AG08396 (cell line): ENCODE measurements around the gene EFCAB10.
"Not testable (repeated sequence)": the region's sequence is repeated elsewhere in the genome, so short reads cannot be mapped to it uniquely, and the experiment has no call there.

Experiments used
- DNase-seq: peaks from one replicate; pipeline ENCODE4 v3.0.0; 2012; ENCODE audit warnings: low spot score, mixed read lengths

EFCAB10 gene

DNA sequence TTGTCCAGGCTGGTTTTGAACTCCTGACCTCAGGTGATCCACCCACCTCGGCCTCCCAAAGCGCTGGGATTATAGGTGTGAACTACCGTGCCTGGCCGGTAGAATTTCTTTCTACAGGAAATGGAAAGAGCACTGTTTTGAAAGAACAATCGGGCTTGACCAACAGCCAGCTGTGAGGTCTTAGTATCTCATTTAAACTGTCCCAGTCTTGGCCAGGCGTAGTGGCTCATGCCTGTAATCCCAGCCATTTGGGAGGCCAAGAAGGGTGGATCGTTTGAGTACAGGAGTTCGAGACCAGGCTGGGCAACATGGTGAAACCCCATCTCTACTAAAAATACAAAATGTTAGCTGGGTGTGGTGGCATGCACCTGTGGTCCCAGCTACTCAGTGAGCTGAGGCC is 17.8 kb upstream of the EFCAB10 start:
- not testable (repeated sequence) for DNase-seq

DNA sequence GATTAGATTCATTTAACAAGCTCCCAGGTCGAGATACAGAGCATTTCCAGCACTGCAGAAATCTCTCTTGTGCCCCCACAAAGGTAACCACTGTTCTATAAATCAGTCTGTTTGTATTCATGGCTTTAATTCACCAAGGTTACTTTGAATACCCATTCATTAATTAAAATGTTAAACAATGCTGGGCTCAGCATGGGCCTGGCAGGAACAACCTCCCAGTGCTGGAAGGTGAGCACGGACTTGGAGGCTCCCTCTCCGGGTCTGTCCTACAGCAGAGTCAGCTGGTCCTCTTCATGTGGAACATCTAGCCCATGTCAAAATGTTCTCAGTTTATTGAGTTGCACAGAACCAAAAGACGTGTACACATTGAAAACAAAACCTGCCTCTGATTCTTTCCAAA is 15.6 kb upstream of the EFCAB10 start:
- DNase-seq, result no peak

DNA sequence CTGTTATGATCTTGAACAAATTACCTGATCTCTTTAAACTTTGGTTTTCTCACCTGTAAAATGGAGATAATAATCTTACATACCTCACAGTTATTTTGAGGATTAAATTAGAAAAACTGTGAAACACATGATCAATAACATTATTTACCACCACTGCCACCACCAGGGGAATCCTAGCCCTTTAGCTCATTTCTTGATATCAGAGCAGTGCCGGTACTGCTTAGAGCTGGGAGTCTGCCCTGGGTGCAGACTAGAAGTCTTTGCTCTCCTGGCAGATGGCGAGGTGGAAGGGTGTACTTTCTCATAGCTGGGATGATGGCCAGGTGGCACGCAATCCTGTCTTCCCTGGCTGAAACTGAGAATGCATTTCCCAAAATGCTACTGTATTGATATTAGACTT is 12.7 kb upstream of the EFCAB10 start:
- DNase-seq, result no peak

DNA sequence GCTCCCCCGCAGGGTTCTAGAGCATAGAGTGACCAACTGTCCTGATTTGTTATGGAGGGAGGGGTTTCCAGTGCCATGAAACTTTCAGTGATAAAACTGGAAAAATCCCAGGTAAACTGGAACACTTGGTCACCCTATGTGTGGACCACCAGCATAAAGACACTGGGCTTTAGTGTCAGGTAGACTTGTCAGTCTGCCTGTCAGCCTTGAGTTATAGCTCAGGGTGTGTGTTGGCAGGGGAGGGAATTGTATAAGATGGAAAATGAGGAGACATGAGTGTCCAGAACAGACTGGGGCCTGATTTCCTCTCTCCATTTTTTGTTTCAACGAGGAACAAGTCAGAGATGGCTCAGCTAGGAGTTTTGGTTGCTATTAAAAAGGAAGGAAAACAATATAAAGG is 10.2 kb upstream of the EFCAB10 start:
- no peak for DNase-seq

DNA sequence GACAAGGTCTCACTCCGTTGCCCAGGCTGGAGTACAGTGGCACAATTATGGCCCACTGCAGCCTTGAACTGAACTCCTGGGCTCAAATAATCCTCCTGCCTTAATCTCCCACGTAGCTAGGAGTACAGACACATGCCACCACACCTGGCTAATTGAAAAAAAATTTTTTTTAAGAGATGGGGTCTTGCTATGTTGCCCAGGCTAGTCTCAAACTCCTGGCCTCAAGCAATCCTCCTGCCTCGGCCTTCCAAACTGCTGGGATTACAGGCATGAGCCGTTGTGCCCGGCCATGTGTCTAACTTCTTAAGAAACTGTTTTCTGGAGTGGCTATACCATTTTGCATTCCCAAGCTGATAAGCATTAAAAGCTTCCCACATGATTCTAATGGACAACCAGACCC is 9.5 kb upstream of the EFCAB10 start:
- DNase-seq, result no peak

DNA sequence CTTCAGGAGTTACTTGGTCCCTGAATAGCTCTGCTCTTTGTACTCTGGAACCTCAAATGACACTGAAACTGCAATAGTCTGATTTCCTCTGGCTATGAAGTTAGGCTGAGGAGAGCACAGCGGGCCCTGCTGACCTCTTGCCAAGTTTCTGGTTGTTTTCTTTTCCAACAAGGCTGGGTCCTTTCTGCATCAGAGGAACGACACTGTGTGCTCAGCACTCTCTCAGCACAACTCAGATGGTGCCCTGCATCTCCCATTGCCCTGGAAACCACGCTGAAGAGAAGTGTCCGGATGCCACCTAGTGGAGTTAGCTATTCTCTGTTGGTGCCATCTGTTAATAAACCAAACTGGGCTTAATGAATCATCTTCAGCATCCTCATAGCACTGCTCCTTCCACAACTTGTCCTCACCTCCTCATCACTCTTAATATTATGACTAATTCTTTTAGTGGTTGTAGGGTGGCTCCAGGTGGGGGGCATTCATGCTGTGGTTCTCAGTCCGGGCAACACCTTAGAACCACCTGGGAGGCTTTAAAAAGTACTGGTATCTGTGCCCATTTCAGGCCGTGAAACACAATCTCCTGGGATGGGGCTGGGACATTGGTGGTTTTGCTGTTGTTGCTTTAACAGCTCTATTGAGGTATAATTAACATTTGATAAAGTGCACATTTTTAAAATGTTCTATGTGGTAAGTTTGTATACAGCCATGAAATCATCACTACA is 8.2 kb upstream of the EFCAB10 start:
- DNase-seq, result peak; percentile 87

DNA sequence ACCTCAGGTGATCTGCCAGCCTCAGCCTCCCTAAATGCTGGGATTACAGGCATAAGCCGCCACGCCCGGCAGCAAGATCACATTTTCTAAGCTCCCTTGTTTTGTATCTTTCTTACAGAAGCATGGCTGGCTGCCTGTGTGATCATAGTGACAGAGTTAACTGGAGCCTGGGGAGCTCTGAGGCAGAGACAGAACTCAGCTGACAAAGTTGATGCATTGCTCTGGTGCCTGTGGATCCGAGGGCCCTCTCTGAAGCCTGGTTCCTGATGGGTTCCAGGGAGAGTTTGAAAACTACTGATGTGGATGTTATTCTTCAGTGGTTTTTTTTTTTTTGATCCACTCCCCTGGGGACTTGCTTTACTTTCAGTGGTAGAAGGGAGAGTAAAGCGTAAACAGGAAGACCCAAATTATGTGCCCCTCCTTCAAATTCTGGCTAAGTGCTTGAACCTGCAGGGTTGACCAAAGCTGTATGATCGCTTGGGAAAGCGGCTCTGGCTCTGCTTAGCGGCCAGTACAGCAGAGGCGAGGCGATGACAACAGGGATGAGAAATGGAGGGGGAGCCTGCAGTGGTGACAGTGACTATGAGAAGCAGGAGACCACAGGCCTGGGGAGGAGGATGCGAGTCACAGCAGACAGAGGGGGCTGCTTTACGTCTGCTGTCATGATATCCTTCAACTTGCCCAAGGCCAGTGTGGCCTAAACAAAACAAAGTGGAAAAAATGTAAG is 6.8 kb upstream of the EFCAB10 start:
- no peak for DNase-seq

DNA sequence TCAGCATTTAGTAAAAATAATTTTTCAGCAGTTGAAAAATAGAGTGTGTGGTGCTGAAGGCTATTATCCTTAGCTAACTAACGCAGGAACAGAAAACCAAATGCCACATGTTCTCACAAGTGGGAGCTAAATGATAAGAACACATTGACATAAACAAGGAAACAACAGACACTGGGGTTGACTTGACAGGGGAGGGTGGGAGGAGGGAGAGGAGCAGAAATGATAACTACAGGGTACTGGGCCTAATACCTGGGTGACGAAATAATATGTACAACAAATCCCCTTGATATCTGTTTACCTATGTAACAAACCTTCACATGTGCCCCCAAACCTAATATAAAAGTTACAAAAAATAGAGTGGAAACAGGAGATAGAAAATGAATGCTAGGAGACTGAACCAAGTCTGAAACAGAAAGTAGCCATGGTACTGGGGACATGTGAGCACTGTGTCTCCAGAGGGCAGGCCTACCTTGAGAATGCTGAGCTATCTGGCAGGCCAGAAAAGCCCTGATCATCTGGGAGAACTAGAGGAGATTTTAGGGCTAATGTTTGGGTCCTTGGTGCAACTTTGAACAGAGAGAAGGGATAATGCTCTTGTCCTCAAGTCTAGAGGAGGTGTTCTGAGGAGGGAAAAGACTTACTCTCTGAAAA is 4.7 kb upstream of the EFCAB10 start:
- no peak for DNase-seq

DNA sequence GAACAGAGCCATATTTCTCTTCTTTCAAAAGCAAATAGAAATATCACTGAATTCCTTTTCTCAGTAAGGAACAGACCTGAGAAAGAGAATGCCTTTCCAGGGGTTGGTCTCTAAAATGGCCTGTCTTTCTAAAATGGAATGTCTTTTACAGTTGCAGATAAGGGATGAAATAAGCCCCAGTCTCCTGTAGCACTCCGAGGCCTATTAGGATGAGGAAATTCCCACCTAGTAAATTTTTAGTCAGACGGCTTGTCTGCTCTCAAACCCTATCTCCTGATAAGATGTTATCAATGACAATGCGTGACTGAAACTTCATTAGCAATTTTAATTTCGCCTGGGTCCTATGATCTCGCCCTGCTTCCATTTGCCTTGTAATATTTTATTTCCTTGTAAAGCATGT is 2.9 kb upstream of the EFCAB10 start:
- DNase-seq, result no peak

DNA sequence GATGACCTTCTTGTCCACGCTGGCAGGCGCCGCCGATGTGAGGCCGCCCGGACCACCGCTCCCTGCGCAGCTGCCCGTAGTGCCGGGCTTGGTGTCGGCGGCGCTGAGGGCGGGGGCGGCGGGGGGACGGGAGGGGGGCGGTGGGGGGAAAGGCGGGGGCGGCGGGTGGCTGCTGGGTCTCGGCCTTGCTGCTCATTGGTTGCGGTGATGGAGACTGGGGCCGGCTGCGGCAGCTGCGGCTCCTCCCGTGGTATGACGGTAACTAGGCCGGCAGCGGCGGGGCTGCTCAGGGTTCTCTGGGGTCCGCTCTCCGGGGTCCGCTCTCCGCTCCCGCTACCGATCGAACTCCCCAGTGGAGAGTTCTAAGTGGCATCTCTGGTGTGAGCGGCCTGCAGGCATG is 1.8 kb upstream of the EFCAB10 start:
- no peak for DNase-seq

DNA sequence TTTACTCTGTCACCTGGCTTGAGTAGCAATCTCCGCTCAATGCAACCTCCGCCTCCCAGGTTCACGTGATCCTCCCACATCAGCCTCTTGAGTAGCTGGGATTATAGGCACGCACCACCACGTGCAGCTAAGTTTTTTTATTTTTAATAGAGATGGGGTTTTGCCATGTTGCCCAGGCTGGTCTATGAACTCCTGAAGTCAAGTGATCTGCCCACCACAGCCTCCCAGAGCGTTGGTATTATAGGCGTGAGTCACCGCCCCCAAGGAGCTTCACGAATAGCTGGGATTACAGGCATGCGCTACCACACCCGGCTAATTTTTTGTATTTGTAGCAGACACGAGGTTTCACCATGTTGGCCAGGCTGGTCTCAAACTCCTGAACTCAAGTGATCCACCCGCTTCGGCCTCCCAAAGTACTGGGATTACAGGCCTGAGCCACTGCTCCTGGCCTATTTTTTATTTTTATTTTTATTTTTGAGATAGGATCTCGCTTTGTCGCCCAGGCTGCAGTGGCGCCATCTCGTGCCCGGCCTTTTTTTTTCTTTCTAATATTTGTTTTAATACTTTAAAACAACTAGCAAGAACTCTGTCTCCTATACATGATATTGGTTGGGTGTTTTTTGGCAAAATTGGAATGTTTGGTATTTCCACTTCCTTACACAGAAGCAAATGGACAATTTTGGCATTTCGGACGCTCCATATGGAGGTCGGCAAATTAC is 1.1 kb downstream of the EFCAB10 start:
- no peak for DNase-seq

DNA sequence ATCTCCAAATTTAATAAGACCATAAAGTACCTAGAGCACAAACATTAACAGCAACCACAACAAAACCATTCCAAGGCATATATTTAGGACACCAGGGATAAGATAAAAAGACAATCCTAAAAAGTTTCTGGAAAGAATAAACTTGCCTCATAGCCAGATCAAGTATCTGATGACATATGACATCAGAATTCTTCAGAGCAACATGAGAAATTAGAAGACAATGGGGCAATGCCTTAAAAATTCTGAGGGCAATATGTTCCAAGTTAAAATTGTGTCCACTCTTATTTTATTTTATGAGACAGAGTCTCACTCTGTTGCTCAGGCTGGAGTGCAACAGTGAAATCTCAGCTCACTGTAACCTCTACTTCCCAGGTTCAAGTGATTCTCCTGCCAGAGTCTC is 2.8 kb downstream of the EFCAB10 start:
- no peak for DNase-seq

DNA sequence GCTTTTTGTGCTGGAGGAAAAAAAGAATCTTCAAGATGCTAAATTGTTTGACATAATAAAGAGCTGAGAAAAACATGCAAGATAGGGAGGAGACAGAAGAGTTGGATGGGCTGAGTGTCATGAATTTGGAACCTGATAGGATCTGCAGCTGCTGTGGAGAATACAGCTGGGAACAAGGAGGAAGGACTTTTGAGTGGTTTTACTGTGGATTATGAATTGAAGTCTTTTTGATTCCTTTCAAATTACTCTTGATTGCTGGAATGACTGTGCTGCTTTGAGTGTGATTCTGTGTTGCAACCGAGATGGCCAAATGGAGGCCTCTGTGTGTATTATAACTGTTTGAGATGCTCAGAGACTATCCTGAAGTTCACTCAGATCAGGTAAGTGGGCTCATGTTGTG is 4.0 kb downstream of the EFCAB10 start:
- no peak for DNase-seq

DNA sequence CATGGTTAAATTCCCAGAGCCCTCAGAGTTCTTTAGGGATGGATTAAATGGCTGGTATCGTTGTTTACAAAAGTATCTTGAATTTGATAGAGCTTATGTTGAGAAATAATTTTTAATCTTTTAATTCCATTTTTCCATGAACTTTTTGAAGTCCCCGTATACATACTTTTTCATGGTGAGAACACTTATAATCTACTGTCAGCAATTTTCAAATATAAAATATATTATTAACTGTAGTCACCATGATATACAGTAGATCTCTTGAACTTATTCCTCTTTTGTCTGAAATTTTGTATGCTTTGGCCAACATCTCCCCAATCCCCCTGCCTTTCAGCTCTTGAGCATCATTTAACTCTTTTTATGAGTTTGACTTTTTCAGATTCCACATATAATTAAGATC is 9.4 kb downstream of the EFCAB10 start:
- no peak for DNase-seq

DNA sequence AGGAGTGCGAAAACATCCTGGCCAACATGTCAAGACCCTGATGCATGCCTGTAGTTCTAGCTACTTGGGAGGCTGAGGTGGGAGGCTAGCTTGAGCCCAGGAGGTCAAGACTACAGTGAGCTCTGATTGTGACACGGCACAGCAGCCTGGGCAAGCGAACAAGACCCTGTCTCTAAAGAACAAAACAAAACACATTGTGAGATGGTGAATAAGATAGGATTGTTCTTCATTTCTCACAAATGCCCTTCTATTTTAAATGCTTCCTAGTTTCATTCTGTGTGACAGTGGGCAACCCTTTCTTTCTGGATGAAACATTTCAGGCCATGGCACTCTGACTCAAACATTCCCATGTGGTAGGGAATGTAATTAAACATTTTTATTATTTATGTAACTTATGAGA is 13.5 kb downstream of the EFCAB10 start:
- no peak for DNase-seq

DNA sequence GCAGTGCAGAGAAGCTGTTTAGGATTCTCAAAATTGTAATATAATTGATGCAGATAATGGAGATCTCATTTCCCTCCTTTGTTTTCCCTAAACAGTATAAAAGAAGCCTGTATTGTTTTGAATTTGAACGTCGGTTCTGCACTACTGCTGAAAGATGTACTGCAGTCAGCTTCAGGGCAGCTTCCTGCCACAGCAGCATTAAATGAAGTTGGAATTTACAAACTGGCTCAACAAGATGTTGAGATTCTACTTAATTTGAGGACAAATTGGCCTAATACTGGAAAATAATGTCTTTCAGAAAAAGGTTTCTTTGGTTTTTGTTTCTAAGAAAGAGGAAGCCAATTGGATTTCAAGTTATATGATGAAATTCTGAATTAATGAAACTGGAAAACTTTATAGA is 14.3 kb downstream of the EFCAB10 start:
- DNase-seq, result no peak

DNA sequence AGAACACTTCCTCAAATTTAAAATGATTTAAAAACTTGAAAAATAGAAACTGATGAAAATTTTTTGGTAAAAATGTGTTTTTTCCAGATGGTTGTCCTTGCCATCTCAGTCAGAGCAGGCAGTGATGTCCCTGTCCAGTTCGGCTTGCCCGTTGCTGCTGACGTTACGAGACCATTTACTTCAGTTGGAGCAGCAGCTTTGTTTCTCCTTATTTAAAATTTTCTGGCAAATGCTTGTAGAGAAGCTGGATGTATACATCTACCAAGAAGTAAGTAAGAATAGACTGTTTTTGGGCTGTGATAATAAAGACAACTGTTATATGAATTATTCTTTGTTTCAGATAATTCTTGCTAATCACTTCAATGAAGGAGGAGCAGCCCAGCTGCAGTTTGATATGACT is 16.1 kb downstream of the EFCAB10 start:
- no peak for DNase-seq

DNA sequence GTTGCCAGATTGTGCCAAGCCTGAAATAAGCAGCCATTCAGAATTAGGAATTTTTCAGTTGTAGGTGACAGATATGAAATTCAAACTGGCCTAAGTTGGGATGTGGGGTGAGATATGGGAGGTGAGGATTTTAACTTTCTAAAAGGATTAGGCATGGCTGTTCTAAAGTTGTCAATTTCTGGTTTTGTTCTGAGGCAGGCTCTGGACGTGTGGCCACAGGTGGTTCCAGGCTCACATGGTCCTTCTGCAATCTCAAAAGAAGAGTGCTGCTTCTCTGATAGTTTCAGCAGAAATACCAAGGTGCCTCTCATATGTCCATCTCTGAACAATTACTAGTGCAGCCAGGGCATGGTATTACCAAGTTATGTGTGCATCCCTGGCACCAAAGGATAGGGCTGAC is 21.4 kb downstream of the EFCAB10 start:
- no peak for DNase-seq

DNA sequence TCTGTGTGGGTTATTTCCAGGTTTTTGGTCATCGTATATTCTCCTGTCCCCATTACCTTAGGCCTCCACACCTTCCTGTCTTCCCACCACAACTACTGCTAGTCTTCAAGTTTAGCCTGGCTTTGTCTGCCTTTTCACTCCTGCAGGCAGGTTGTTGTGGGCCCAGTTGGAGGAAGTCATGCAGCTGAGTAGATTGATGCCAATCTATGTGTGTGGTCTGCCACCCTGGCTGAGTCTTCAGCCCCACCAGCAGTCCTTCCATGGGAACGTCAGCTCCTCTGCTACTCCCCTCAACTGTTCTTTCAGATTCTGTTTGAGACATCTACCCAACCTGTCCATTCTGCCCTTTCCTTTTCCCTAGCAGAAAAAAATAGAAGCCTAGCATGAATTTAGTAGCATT is 43.0 kb downstream of the EFCAB10 start:
- no peak for DNase-seq

DNA sequence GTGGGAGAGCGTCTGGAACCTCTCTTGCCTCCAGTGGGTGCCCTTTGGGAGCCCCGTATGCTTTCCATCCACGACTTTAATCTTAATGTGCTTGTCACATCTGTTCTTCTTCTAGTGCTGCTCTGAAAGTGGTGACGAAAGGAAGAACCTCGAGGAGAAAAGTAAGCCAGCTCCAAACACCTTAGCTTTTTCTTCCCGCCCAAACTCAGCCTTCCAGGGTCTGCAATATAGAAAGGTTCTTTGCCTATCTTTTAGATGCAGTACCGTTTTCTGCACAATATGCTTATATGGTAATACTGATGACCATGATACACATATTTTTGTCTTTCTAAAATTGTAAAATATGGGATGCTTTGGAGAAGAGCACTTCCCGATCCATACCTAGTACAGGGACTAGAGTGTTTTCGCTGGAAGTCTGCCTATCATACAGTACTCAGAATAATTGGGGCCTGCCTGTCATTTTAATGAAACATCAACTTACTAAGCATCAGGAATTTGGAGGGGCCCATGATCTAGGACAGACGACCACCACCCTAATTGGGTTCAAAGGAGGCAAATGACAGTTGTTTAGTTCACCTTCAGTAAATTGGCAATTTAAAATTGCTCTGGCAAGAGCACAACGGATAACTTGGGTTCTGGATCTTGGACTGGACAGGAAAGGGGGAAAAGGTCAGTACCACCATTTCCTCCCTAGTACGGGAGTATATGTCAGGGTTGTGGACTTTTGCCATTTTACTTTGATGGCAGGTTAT is 48.4 kb downstream of the EFCAB10 start:
- DNase-seq, result no peak

DNA sequence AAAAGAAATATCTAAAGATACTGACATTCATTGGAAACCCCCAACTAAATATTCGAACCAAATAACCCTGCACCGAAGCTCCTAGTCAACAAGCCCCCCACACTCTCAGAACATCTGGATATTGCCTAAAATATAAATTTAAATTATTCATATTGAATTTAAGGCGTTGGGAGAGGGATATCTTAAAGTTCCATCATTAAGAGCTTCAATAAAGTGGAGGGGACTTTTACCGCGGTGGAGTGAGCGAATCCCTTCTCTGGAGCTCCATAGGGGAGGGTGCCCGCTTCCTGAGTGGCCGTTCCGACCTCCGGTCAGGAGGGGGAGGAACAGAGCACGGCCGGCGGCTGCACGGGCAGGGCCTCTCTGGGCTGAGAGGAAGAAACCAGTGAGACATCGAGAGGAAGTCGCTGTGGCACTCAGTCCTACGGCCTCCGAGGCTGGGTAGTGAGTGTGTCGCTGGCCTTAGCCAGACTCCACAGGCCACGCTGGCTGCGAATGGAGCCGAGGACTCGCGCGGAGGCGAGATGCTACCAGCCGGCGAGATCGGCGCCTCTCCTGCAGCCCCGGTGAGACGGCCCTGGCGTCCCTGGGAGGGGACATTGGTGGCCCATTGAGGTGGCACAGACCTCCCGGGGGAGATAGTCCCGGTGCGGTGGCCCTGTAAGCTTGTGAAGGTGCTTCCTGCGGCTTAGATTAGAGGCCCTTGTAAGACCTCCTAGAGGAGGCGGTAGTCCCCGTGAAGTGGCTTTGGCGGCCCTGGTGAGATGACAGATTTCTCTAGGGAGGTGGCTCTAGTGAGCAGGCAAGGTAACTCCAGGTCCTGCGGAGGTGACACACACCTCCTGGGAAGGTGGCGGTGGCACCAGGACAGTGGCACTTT is 49.3 kb downstream of the EFCAB10 start, which contains the start of gene RINT1:
RINT1 (plus strand) TSS at position 410 of the 880 bp plus-strand sequence; CDS start at position 525, 115 bp downstream.
- DNase-seq, result peak; percentile 91
